GM12878 (cell line): ENCODE measurements around the gene SNRNP35.

ENCODE experiments used
- CTCF ChIP-seq, 3 experiments: IDR thresholded peaks in 2 of 3; conservative IDR thresholded peaks in 1 of 3; 2 replicates each; pipeline ENCODE4 v1.5.1; 2011; ENCODE audit warnings: low read depth in 3 of 3, low read length in 3 of 3, mild to moderate bottlenecking in 3 of 3, control low read depth in 2 of 3, moderate library complexity in 2 of 3, inconsistent platforms in 1 of 3, mixed read lengths in 1 of 3; ENCODE audit not compliant: control insufficient read depth in 2 of 3, insufficient read depth in 1 of 3; ENCODE audit errors: extremely low read depth in 1 of 3
- GATAD2B ChIP-seq: fragments of 450-650 bp; conservative IDR thresholded peaks from 2 replicates; pipeline ENCODE4 v1.6.1; 2017; ENCODE audit warnings: low read depth, mild to moderate bottlenecking, moderate library complexity
- HDGF ChIP-seq: fragments of 450-650 bp; IDR thresholded peaks from 2 replicates; pipeline ENCODE4 v1.6.1; 2016; ENCODE audit warnings: antibody characterized with exemption
- NFIC ChIP-seq: IDR thresholded peaks from 2 replicates; pipeline ENCODE4 v1.6.1; 2012; ENCODE audit warnings: low read depth, mild to moderate bottlenecking, inconsistent platforms, low read length, moderate library complexity
- POLR2A ChIP-seq: IDR thresholded peaks from 2 replicates; pipeline ENCODE4 v1.6.1; 2011; ENCODE audit warnings: low read depth, mild to moderate bottlenecking, low read length
- RFX5 ChIP-seq: IDR thresholded peaks from 2 replicates; pipeline ENCODE4 v1.6.1; 2011; ENCODE audit warnings: low read depth, low read length, improper control_type of control experiment
- SKIL ChIP-seq: fragments of 450-650 bp; IDR thresholded peaks from 2 replicates; pipeline ENCODE4 v1.6.1; 2017; ENCODE audit warnings: mild to moderate bottlenecking, low read depth, inconsistent platforms; ENCODE audit not compliant: poor library complexity, severe bottlenecking
- SUZ12 ChIP-seq: fragments of 200-600 bp; sonication (generic); IDR thresholded peaks from one replicate; pipeline ENCODE4 v1.6.1; 2018; ENCODE audit warnings: antibody characterized with exemption, mild to moderate bottlenecking; ENCODE audit not compliant: unreplicated experiment
- TAF1 ChIP-seq: IDR thresholded peaks from 2 replicates; pipeline ENCODE4 v1.6.1; 2011; ENCODE audit warnings: mild to moderate bottlenecking, low read depth, low read length, borderline replicate concordance
- YY1 ChIP-seq: IDR thresholded peaks from 2 replicates; pipeline ENCODE4 v1.6.1; 2011; ENCODE audit warnings: low read depth, mild to moderate bottlenecking, low read length

- no peak for TF ChIP-seq TAF1
- TF ChIP-seq POLR2A: peak; percentile 36; the same call in 1 of the 2 replicates
- TF ChIP-seq HDGF: no peak
- no peak for TF ChIP-seq SUZ12
- TF ChIP-seq RFX5: no peak
- no peak for TF ChIP-seq YY1
- no peak for TF ChIP-seq SKIL
- TF ChIP-seq NFIC: no peak
- TF ChIP-seq CTCF (IDR thresholded peaks at IDR 0.05 in 2 of 3, conservative IDR thresholded peaks at IDR 0.05 in 1 of 3; ENCODE audit: control insufficient read depth in 2 of 3, extremely low read depth in 1 of 3, insufficient read depth in 1 of 3, low read depth in 3 of 3, low read length in 3 of 3): no peak
- TF ChIP-seq GATAD2B: no peak
Measured at GRCh38 chr12:123472438-123472849, 14.5 kb downstream of the SNRNP35 start.
